AG20443 (cell line): ENCODE results near the gene HAUS1.
A peak's percentile ranks its signal among the peaks of the same experiment; 100 is the strongest.
"Not testable (repeated sequence)": the region's sequence is repeated elsewhere in the genome, so short reads cannot be mapped to it uniquely, and the experiment has no call there.

Experiments
- DNase-seq: peaks from one replicate; pipeline ENCODE4 v3.0.0; 2012; ENCODE audit warnings: low spot score, mixed read lengths

Gene HAUS1

GRCh38 chr18:46095532-46095931 is 8.7 kb upstream of the HAUS1 start:
- no peak for DNase-seq

DNA sequence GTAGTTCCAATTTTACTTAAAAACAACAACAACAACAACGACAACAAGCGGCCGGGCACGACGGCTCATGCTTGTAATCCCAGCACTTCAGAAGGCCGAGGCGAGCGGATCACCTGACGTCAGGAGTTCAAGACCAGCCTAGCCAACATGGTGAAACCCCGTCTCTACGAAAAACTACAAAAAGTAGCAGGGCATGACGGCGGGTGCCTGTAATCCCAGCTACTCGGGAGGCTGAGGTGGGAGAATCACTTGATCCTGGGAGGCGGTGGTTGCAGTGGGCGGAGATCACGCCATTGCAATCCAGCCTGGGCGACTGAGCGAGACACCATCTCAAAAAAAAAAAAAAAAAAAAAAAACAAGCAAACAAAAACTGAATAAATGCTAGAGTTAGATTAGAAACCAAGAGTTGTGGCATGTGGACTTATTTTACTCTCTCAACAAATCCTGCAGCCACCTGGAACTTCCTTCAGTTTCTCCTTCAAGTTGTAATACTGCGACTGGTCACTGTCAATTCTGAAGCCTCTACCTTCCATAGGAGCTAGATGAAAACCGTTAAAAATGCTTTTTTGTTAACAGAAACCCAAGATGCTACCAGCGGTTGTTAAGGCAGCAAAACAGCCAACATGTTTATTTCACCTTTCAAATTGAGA is 7.4 kb upstream of the HAUS1 start:
- DNase-seq: peak; percentile 24

GRCh38 chr18:46097431-46097800 is 6.8 kb upstream of the HAUS1 start:
- no peak for DNase-seq

GRCh38 chr18:46097801-46098615 is 6.2 kb upstream of the HAUS1 start, which contains the start of gene ATP5F1A:
ATP5F1A (minus strand) TSS chr18:46098296; CDS start chr18:46098231, 65 bp downstream.
- peak; percentile 94 for DNase-seq

GRCh38 chr18:46098616-46098933 is 5.6 kb upstream of the HAUS1 start:
- no peak for DNase-seq

GRCh38 chr18:46099463-46099862 is 4.7 kb upstream of the HAUS1 start:
- no peak for DNase-seq

DNA sequence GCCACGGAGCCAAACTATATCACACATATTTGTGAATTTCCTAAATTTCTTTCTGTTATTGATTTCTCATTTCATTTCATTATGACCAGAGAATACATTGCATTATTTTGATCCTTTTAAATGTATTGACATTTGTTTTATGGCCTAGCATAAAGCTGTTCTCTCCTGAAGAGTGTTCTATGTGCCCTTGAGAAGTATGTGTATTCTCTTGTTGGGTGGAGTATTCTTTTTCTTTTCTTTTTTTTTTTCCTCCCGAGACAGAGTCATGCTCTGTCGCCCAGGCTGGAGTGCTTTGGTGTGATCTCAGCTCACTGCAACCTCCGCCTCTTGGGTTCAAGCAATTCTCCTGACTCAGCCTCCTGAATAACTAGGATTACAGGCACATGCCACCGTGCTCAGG is 5.2 kb downstream of the HAUS1 start:
- no peak for DNase-seq

DNA sequence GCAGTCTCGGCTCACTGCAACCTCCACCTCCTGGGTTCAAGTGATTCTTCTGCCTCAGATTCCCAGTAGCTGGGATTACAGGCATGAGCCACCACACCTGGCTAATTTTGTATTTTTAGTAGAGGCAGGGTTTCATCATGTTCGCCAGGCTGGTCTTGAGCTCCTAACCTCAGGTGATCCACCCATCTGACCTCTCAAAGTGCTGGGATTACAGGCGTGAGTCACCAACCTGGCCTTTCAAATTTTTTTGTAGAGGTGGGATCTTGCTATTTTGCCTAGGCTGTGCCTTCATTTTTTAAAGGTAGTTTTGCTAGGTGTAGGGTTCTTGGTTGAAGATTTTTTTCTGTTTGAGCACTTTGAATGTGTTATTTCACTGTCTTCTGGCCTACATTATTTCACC is 6.2 kb downstream of the HAUS1 start:
- no peak for DNase-seq

DNA sequence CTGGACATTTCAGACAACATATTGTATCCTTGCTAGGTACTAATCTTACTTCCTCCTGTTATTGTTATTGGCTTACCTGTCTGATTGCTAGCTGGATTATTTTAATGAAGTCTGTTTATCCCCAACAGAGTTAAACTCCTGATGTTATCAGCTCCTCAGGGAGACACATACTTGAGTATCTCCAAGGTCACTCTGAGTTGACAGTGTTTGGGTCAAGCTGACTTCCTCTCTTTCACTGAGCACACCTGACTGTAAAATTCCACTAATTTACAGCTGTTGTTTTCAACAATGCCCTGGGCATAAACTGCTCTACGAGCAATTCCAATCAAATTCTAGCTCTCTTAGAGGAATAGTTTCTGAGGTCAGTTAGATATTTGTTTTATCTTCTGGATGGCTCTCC is 9.6 kb downstream of the HAUS1 start:
- no peak for DNase-seq

DNA sequence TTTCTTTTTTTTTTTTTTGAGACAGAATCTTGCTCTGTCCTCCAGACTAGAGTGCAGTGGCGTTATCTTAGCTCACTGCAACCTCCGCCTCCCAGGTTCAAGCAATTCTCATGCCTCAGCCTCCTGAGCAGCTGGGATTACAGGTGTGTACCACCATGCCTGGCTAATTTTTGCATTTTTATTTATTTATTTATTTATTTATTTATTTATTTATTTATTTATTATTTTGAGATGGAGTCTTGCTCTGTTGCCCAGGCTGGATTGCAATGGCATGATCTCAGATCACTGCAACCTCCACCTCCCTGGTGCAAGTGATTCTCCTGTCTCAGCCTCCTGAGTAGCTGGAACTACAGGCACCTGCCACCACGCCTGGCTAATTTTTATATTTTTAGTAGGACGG is 22.4 kb downstream of the HAUS1 start:
- DNase-seq: not testable (repeated sequence)

DNA sequence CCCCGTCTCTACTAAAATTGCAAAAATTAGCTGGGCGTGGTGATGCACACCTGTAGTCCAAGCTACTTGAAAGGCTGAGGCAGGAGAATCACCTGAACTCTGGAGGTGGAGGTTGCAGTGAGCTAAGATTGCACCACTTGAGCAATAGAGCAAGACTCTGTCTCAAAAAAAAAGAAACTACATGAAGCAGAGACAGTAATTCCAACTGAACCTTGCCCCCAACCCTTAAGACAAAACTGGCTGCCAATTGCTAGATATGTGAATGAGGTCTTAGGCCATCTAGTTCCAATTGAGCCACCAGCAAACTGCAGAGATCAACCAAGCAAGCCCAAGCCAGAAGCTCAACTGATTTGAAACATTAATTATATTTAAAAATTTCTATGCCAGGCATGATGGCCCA is 25.9 kb downstream of the HAUS1 start:
- DNase-seq: no peak

- DNase-seq: not testable (repeated sequence)
Measured at GRCh38 chr18:46130549-46130948, 26.4 kb downstream of the HAUS1 start.

GRCh38 chr18:46133534-46133933 is 29.3 kb downstream of the HAUS1 start:
- DNase-seq: no peak

GRCh38 chr18:46134920-46135675 is 30.9 kb downstream of the HAUS1 start:
- peak; percentile 35 for DNase-seq

GRCh38 chr18:46140173-46140572 is 36.0 kb downstream of the HAUS1 start:
- no peak for DNase-seq

DNA sequence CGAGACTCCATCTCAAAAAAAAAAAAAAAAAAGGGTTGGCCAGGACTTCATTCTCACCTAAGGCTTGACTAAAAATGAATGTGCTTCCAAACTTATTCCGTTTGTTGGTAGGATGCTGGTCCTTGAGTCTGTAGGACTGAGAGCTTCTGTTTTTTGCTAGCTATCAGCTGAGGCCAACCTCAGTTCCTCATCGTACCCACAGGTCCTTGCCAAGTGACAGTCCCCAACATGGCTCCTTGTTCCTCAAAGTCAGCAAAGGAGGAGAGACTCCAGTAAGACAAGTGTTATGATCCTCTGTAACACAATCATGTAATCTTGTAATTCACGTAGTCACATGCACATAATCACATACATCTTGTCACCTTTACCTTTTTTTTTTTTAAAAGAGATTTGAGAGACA is 37.0 kb downstream of the HAUS1 start:
- no peak for DNase-seq

- DNase-seq: peak; percentile 65
Measured at GRCh38 chr18:46148810-46149209, 44.6 kb downstream of the HAUS1 start.

- DNase-seq: peak; percentile 86
Measured at GRCh38 chr18:46152436-46152807, 48.2 kb downstream of the HAUS1 start.

DNA sequence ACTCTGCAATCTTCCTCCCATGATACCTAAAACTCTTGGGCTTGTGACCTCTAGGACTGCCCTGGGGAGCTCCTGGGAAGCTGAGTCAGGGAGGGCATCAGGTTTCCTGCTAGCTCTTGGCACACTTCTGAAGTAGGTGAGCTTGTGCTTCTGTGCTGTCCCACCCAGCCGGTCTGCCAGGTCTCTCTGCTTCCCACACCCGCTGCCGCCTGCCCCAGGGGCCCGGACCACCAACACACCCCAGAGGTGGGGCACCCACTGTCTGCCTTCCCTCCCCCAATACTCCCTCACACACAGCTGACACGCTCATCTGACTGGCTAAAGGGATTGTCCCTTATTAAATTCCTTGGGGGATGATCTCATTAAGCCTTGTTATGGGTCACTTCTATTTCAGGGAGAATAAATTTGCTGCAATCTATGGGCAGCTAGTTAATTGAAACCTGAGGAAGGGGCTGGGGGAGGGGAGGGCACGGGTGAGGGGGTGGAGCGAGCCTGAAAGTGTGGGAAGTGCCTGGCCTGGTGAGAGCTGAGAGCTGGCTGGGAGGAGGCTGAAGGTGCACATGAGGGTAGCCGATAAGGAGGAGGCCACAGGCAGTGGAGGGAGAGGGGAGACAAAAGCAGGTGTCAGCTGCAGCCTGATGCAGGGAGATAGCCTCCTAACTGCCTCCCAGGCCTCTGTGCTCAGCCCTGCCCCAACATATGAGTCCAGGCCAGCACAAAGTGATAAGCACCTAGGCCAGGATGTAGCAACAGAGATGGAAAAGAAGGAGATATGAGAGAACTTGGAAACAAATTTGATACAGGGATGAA is 48.8 kb downstream of the HAUS1 start:
- DNase-seq: peak; percentile 30

DNA sequence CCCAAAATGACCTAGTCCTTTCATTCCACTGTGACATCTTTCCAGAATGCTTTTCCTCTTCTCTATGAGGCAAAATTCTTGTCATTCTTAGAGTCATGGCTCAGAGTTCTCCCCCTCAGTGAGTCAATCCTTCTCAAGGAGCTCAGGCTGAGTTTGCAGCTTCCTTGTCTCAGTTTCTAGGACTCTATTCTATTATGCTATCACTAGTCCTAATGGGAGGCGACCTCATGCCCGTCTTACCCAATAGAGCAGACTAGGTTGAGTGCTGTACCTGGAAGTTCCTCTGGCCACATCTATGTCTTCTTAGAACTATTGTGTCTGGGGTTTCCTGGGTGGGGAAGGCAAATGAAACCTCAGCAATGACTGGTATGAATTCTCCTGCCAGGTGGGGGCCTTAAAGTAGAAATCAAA is 51.5 kb downstream of the HAUS1 start:
- DNase-seq: peak; percentile 85

- DNase-seq: no peak
Measured at GRCh38 chr18:46156124-46156745, 52.0 kb downstream of the HAUS1 start.

DNA sequence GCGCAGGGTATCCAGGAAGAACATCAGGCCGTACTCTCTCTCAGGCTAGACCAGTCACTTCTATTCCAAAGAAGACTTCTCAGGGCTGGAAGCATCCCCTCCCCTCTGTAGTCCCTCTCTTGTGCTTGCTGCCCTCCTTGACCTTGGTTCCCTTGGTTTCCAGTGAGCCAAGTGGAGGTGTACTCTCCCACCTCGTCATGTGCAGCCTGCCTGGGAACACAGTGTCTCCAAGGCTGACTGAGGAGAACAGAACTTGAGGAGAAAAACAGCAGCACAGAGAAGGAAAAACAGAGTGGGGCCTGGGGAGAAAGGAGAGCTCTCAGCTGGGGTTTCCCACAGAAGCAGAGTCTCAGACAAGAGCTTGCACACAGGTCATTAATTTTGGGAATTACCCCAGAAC is 52.7 kb downstream of the HAUS1 start:
- no peak for DNase-seq
